K562 (cell line): ENCODE data around the gene THEM4. TPM values are rescaled to one million over a fixed set of nuclear protein-coding genes. Genes with fewer than 3 reads are reported as not detected.

Source experiments
- ATAC-seq: fragments of 200-7000 bp; cut with Tn5 transposase; 3 replicates; pipeline ENCODE4 v1.9.1; 2020; ENCODE audit warnings: moderate library complexity
- BruUV-seq: library from RNA; stranded (reverse); fragments of 400-500 nt; replicated peaks from 2 replicates; lab custom pipeline; 2021; lab: Mats Ljungman, UMichigan
- CTCF ChIA-PET: fragments of 300-600 bp; formaldehyde crosslinking; extraction: SDS; loops from one replicate; lab custom pipeline; 2021; ENCODE audit warnings: low intra/inter-chr PET ratio; lab: Yijun Ruan, JAX
- POLR2A ChIA-PET: fragments of 300-600, 350-650 bp; sonication (Branson Sonifier 250); formaldehyde crosslinking; extraction: SDS; loops from one replicate; lab custom pipeline; 2021; ENCODE audit warnings: antibody characterized with exemption, inconsistent platforms; lab: Yijun Ruan, JAX
- DNase-seq, 4 experiments: peaks; one replicate each; pipeline versions ENCODE4 v3.0.0 to v3.0.0-alpha.2; 2011 to 2018; ENCODE audit warnings: low spot score in 3 of 4, mixed read lengths in 3 of 4; ENCODE audit errors: extremely low read depth in 1 of 4
- FAIRE-seq: peaks from 2 replicates; lab custom pipeline; 2011; peaks lifted over from hg19 to GRCh38; lab: Jason Lieb, UNC
- H2AFZ ChIP-seq: 2 replicates; pipeline ENCODE4 v1.6.0; 2011; ENCODE audit warnings: low read depth, low read length, control low read depth, inconsistent platforms
- H3K27ac ChIP-seq: fragments of 200-600 bp; 3 replicates; pipeline ENCODE4 v1.8.0; 2011; ENCODE audit warnings: low read depth, mild to moderate bottlenecking, control low read depth, inconsistent platforms, low read length, moderate library complexity, mixed read lengths; ENCODE audit errors: extremely low read depth
- H3K27me3 ChIP-seq, 2 experiments: fragments of 300-600 bp in 1 of 2; 2 replicates in 1 of 2; 3 replicates in 1 of 2; pipeline versions ENCODE4 v1.6.0 to v1.8.0; 2011; ENCODE audit warnings: inconsistent platforms in 2 of 2, low read length in 2 of 2, mild to moderate bottlenecking in 1 of 2, mixed read lengths in 1 of 2, moderate library complexity in 1 of 2; ENCODE audit not compliant: control insufficient read depth in 2 of 2, insufficient read depth in 2 of 2
- H3K36me3 ChIP-seq: fragments of 300-600 bp; 3 replicates; pipeline ENCODE4 v1.8.0; 2011; ENCODE audit warnings: mild to moderate bottlenecking, low read length, inconsistent platforms; ENCODE audit not compliant: control insufficient read depth, insufficient read depth
- H3K4me1 ChIP-seq, 2 experiments: fragments of 200-600 bp in 1 of 2; replicated peaks in 1 of 2; 2 replicates in 1 of 2; 3 replicates in 1 of 2; pipeline versions ENCODE4 v1.5.1 to v1.8.0; 2011; ENCODE audit warnings: inconsistent platforms in 2 of 2, low read length in 2 of 2, mild to moderate bottlenecking in 1 of 2, mixed read lengths in 1 of 2, moderate library complexity in 1 of 2; ENCODE audit not compliant: control insufficient read depth in 2 of 2, insufficient read depth in 2 of 2
- H3K4me2 ChIP-seq: 2 replicates; pipeline ENCODE4 v1.6.1; 2011; ENCODE audit warnings: low read length, control low read depth, inconsistent platforms, mixed read lengths; ENCODE audit not compliant: insufficient read depth
- H3K4me3 ChIP-seq: fragments of 200-600 bp; sonication (generic), shearing (Covaris generic); 2 replicates; pipeline ENCODE4 v1.5.1; 2016; ENCODE audit warnings: control low read depth, inconsistent platforms
- H3K79me2 ChIP-seq: fragments of 200-600 bp; 3 replicates; pipeline ENCODE4 v1.8.0; 2011; ENCODE audit warnings: low read length, inconsistent platforms; ENCODE audit not compliant: control insufficient read depth, insufficient read depth
- H3K9ac ChIP-seq, 2 experiments: 2 replicates each; pipeline versions ENCODE4 v1.6.0 to v1.6.1; 2011; ENCODE audit warnings: low read depth in 2 of 2, low read length in 2 of 2, control low read depth in 1 of 2, inconsistent platforms in 1 of 2, mild to moderate bottlenecking in 1 of 2, mixed read lengths in 1 of 2; ENCODE audit not compliant: insufficient read depth in 1 of 2
- H3K9me1 ChIP-seq: one replicate; pipeline ENCODE4 v1.6.0; 2011; ENCODE audit warnings: inconsistent platforms, mild to moderate bottlenecking, low read length, moderate library complexity; ENCODE audit not compliant: control insufficient read depth, insufficient read depth
- H3K9me3 ChIP-seq: replicated peaks from 2 replicates; pipeline ENCODE4 v1.5.1; 2011; ENCODE audit warnings: low read depth, low read length, inconsistent platforms; ENCODE audit not compliant: control insufficient read depth, insufficient read depth
- H4K20me1 ChIP-seq: replicated peaks from 2 replicates; pipeline ENCODE4 v1.6.1; 2011; ENCODE audit warnings: low read length, inconsistent platforms, mixed read lengths; ENCODE audit not compliant: control insufficient read depth, insufficient read depth
- ATF3 ChIP-seq, 2 experiments: fragments of 450-650 bp in 1 of 2; sonication (generic) in 1 of 2; formaldehyde crosslinking in 1 of 2; IDR thresholded peaks in 1 of 2; conservative IDR thresholded peaks in 1 of 2; 2 replicates each; pipeline versions ENCODE4 v1.6.1 to v1.8.1; 2016 to 2023; ENCODE audit warnings: mild to moderate bottlenecking in 2 of 2, moderate library complexity in 2 of 2, inconsistent platforms in 1 of 2, missing genetic modification reagents in 1 of 2
- CEBPG ChIP-seq, 3 experiments: fragments of 200-800 bp in 1 of 3; sonication (Bioruptor generic) in 1 of 3; sonication (generic) in 1 of 3; formaldehyde crosslinking in 1 of 3; IDR thresholded peaks in 2 of 3; conservative IDR thresholded peaks in 1 of 3; 2 replicates each; pipeline versions ENCODE4 v1.6.1 to v1.8.0; 2016 to 2022; ENCODE audit warnings: missing compliant biosample characterization in 2 of 3, missing genetic modification characterization in 2 of 3, mild to moderate bottlenecking in 1 of 3, missing genetic modification reagents in 1 of 3
- ZNF764 ChIP-seq: fragments of 250-450 bp; sonication (Bioruptor Pico); IDR thresholded peaks from 2 replicates; pipeline ENCODE4 v1.4.0; 2020; ENCODE audit warnings: low read depth, mild to moderate bottlenecking, moderate library complexity
- WGBS: fragments of 100-300 bp; shearing (Covaris generic); methylation state at CpG from one replicate; pipeline ENCODE4 v1.1.6; 2016; ENCODE audit warnings: low coverage, mixed read lengths; ENCODE audit not compliant: insufficient coverage; ENCODE audit errors: missing lambda C conversion rate; 5-methylcytosine and 5-hydroxymethylcytosine counted together
- in situ Hi-C: fragments of 300-500 bp; cut with MboI; formaldehyde crosslinking; loops from 4 replicates; pipeline ENCODE4 v1.15.0; 2018; ENCODE audit warnings: inconsistent platforms, mixed read lengths
- intact Hi-C: fragments of 100-400 bp; cut with micrococcal nuclease; formaldehyde crosslinking; loops from 2 replicates; pipeline ENCODE4 v1.14.2; 2022
- polyA plus RNA-seq, 8 experiments: library from polyadenylated mRNA; depleted of rRNA in 4 of 8; stranded (reverse) in 5 of 8; unstranded in 3 of 8; fragments of >200 nt; fragmentation: Nextera tagmentation in 2 of 8; fragmentation: Illumina TruSeq in 1 of 8; extraction: Ambion mirVana in 2 of 8; extraction: Trizol in 1 of 8; gene quantifications; 2 replicates each; pipeline versions ENCODE4 v1.2.1 to v1.2.3, GENCODE V29; 2011 to 2014; ENCODE audit warnings: inconsistent platforms in 1 of 8, missing spikeins in 1 of 8
- total RNA-seq, 7 experiments: library from RNA; depleted of rRNA in 6 of 7; stranded (reverse); fragments of >200 nt in 6 of 7; fragmentation: Illumina TruSeq in 2 of 7; extraction: Trizol in 2 of 7; gene quantifications; 2 replicates each; pipeline versions ENCODE4 v1.2.1 to v1.2.3, GENCODE V29; 2011 to 2021; ENCODE audit warnings: low replicate concordance in 1 of 7

Gene THEM4
- total and polyA plus RNA-seq, 9 of the 15 experiments (the other 6 are each of a cell fraction or from before 2014, with no cell fraction given): 8.6 to 71.9 (median 35.3) TPM

- Histone ChIP-seq H4K20me1 (no peaks in the 10 kb centered on the region), H3K36me3 (no peaks in the 10 kb centered on the region), H3K27ac (no peak overlapping the region), H3K4me3 (no peak overlapping the region), H3K4me1 (peaks cover 7 to 31% of the 10 kb centered on the region in 2 experiments), H3K27me3 (no peaks in the 10 kb centered on the region), H3K79me2 (no peaks in the 10 kb centered on the region), H3K9ac (no peak overlapping the region), H3K9me3 (no peaks in the 10 kb centered on the region), H3K9me1 (no peaks in the 10 kb centered on the region), H3K4me2 (no peak overlapping the region), H2AFZ (no peak overlapping the region)
- no peak for ATAC-seq
- ChIA-PET CTCF (no interaction called here), POLR2A (interaction anchor here (1.0 to 1.1 kb wide), 2 partner anchors 12 kb away, joined by 3 read pairs; no protein-coding TSS in a partner anchor)
- TF ChIP-seq ATF3 (IDR thresholded peaks at IDR 0.05) (peak; percentile 63), ATF3 (CRISPR knock-in tag; conservative IDR thresholded peaks at IDR 0.05) (no peak), ZNF764 (CRISPR knock-in tag) (no peak), CEBPG (CRISPR knock-in tag; IDR thresholded peaks at IDR 0.05) (no peak), CEBPG (tag; conservative IDR thresholded peaks at IDR 0.05 in 1 of 2, IDR thresholded peaks at IDR 0.05 in 1 of 2) (no peak)
- no peak for FAIRE-seq
- WGBS: 36% methylated on average over 6 of the region's 6 CpGs
- BruUV-seq: no TSS peak
- in situ Hi-C loops (loop anchor here (10.0 kb wide), 1 partner anchor 1804 kb away; no protein-coding TSS in a partner anchor), intact Hi-C loops (no loop called here)
- DNase-seq: no peak
Observed at GRCh38 chr1:151918819-151919610, 9.7 kb upstream of the THEM4 start.
